NCI-H2196 (cell line): ENCODE results near the gene WDFY4.

Experiments
- DNase-seq: peaks from one replicate; lab custom pipeline; 2025; ENCODE audit not compliant: unreplicated experiment; lab: John Stamatoyannopoulos, UW

Gene WDFY4

GRCh38 chr10:48705401-48705938, 20.8 kb downstream of the WDFY4 start:
- no peak for DNase-seq

- DNase-seq = no peak
These were observed 22.8 kb downstream of the WDFY4 start for GRCh38 chr10:48707472-48707871.

GRCh38 chr10:48708144-48708543, 23.5 kb downstream of the WDFY4 start:
- no peak for DNase-seq

- DNase-seq = no peak
These were observed 26.1 kb downstream of the WDFY4 start for GRCh38 chr10:48710647-48711275.

- DNase-seq = no peak
These were observed 27.2 kb downstream of the WDFY4 start for GRCh38 chr10:48711830-48712229.

GRCh38 chr10:48714088-48714487, 29.4 kb downstream of the WDFY4 start:
- DNase-seq = no peak

GRCh38 chr10:48716416-48716815, 31.7 kb downstream of the WDFY4 start:
- DNase-seq = no peak

GRCh38 chr10:48720611-48721010, 35.9 kb downstream of the WDFY4 start:
- DNase-seq = no peak

- no peak for DNase-seq
These were observed 37.8 kb downstream of the WDFY4 start for GRCh38 chr10:48722153-48723145.

- DNase-seq = no peak
These were observed 39.5 kb downstream of the WDFY4 start for GRCh38 chr10:48724127-48724526.

GRCh38 chr10:48725708-48726107, 41.0 kb downstream of the WDFY4 start:
- DNase-seq = no peak

GRCh38 chr10:48727866-48728265, 43.2 kb downstream of the WDFY4 start:
- DNase-seq = no peak

GRCh38 chr10:48729222-48729621, 44.5 kb downstream of the WDFY4 start:
- no peak for DNase-seq

- no peak for DNase-seq
These were observed 45.3 kb downstream of the WDFY4 start for GRCh38 chr10:48729941-48730457.

- no peak for DNase-seq
These were observed 46.5 kb downstream of the WDFY4 start for GRCh38 chr10:48731141-48731540.

- no peak for DNase-seq
These were observed 47.0 kb downstream of the WDFY4 start for GRCh38 chr10:48731654-48732053.

GRCh38 chr10:48733329-48733728, 48.7 kb downstream of the WDFY4 start:
- no peak for DNase-seq

GRCh38 chr10:48735836-48736390, 51.2 kb downstream of the WDFY4 start:
- DNase-seq = no peak

- DNase-seq = no peak
These were observed 51.9 kb downstream of the WDFY4 start for GRCh38 chr10:48736596-48736995.

- no peak for DNase-seq
These were observed 53.2 kb downstream of the WDFY4 start for GRCh38 chr10:48737886-48738285.

GRCh38 chr10:48739170-48739569, 54.5 kb downstream of the WDFY4 start:
- no peak for DNase-seq
